WTC11 (cell line): ENCODE results near the gene HECTD3. TPM values are rescaled to one million over a fixed set of nuclear protein-coding genes. Genes with fewer than 3 reads are reported as not detected.

ENCODE experiments used
- ATAC-seq: fragments of 200-7000 bp; cut with Tn5 transposase; 2 replicates; pipeline ENCODE4 v1.10.0; 2021; ENCODE audit warnings: mild to moderate bottlenecking, moderate library complexity
- CTCF ChIA-PET: fragments of 300-600 bp; sonication (Branson Sonifier 250); formaldehyde crosslinking; loops from one replicate; lab custom pipeline; 2021; ENCODE audit warnings: antibody characterized with exemption; lab: Charles Lee
- POLR2A ChIA-PET: fragments of 350-600 bp; sonication (Branson Sonifier 250); formaldehyde crosslinking; loops from one replicate; lab custom pipeline; 2021; ENCODE audit warnings: antibody characterized with exemption; lab: Charles Lee
- DNase-seq: peaks from one replicate; pipeline ENCODE4 v3.0.0; 2021; ENCODE audit warnings: low spot score
- H3K27ac Mint-ChIP-seq: 2 replicates; pipeline ENCODE4 v1.8.0; 2021; ENCODE audit warnings: mixed read lengths
- H3K27me3 Mint-ChIP-seq: 2 replicates; pipeline ENCODE4 v1.8.0; 2021; ENCODE audit warnings: low read depth, mild to moderate bottlenecking, moderate library complexity, mixed read lengths
- H3K36me3 Mint-ChIP-seq: 2 replicates; pipeline ENCODE4 v1.8.0; 2021; ENCODE audit warnings: mixed read lengths
- H3K4me1 Mint-ChIP-seq: 2 replicates; pipeline ENCODE4 v1.8.0; 2022; ENCODE audit warnings: mixed read lengths
- H3K4me3 Mint-ChIP-seq: 2 replicates; pipeline ENCODE4 v1.8.0; 2021; ENCODE audit warnings: mild to moderate bottlenecking, moderate library complexity, mixed read lengths
- H3K9me3 Mint-ChIP-seq: 2 replicates; pipeline ENCODE4 v1.8.0; 2021; ENCODE audit warnings: mixed read lengths
- ATF6 ChIP-seq: sonication (generic); formaldehyde crosslinking; IDR thresholded peaks from 2 replicates; pipeline ENCODE4 v1.8.1; 2023; ENCODE audit warnings: mild to moderate bottlenecking, missing genetic modification reagents
- CREB1 ChIP-seq: sonication (generic); formaldehyde crosslinking; IDR thresholded peaks from 2 replicates; pipeline ENCODE4 v1.8.0; 2023; ENCODE audit warnings: mild to moderate bottlenecking, missing genetic modification reagents
- E2F1 ChIP-seq: sonication (generic); formaldehyde crosslinking; IDR thresholded peaks from 2 replicates; pipeline ENCODE4 v1.8.0; 2022; ENCODE audit warnings: mild to moderate bottlenecking, missing genetic modification reagents
- E2F4 ChIP-seq: sonication (generic); formaldehyde crosslinking; IDR thresholded peaks from 2 replicates; pipeline ENCODE4 v1.8.1; 2022; ENCODE audit warnings: low read depth, mild to moderate bottlenecking, moderate library complexity, missing genetic modification reagents, borderline replicate concordance
- FOXK1 ChIP-seq: sonication (generic); formaldehyde crosslinking; IDR thresholded peaks from 2 replicates; pipeline ENCODE4 v1.8.0; 2022; ENCODE audit warnings: mild to moderate bottlenecking, moderate library complexity, missing genetic modification reagents
- FOXP4 ChIP-seq: sonication (generic); formaldehyde crosslinking; IDR thresholded peaks from 2 replicates; pipeline ENCODE4 v1.8.0; 2022; ENCODE audit warnings: mild to moderate bottlenecking, missing genetic modification reagents
- HMGA2 ChIP-seq: fragments of 250-450 bp; sonication (Bioruptor Pico); IDR thresholded peaks from 2 replicates; pipeline ENCODE4 v1.4.0; 2021; ENCODE audit warnings: mild to moderate bottlenecking, moderate library complexity
- MAX ChIP-seq: sonication (generic); formaldehyde crosslinking; IDR thresholded peaks from 2 replicates; pipeline ENCODE4 v1.8.0; 2022; ENCODE audit warnings: mild to moderate bottlenecking, missing genetic modification reagents
- NFATC4 ChIP-seq: fragments of 250-450 bp; sonication (Bioruptor Pico); IDR thresholded peaks from 2 replicates; pipeline ENCODE4 v1.9.0; 2021; ENCODE audit warnings: mild to moderate bottlenecking
- SMAD4 ChIP-seq: sonication (generic); formaldehyde crosslinking; IDR thresholded peaks from 2 replicates; pipeline ENCODE4 v1.8.0; 2022; ENCODE audit warnings: mild to moderate bottlenecking, missing genetic modification reagents
- TEAD1 ChIP-seq: sonication (generic); formaldehyde crosslinking; IDR thresholded peaks from 2 replicates; pipeline ENCODE4 v1.8.0; 2022; ENCODE audit warnings: mild to moderate bottlenecking, missing genetic modification reagents
- ZNF263 ChIP-seq: sonication (generic); formaldehyde crosslinking; IDR thresholded peaks from 2 replicates; pipeline ENCODE4 v1.8.1; 2022; ENCODE audit warnings: low read depth, mild to moderate bottlenecking, moderate library complexity, missing genetic modification reagents
- ZNF281 ChIP-seq: sonication (generic); formaldehyde crosslinking; IDR thresholded peaks from 2 replicates; pipeline ENCODE4 v1.8.0; 2023; ENCODE audit warnings: mild to moderate bottlenecking, missing genetic modification reagents
- ZNF512 ChIP-seq: sonication (generic); formaldehyde crosslinking; IDR thresholded peaks from 2 replicates; pipeline ENCODE4 v1.8.1; 2022; ENCODE audit warnings: missing genetic modification reagents, borderline replicate concordance
- total RNA-seq: library from RNA; stranded (reverse); gene quantifications from 3 replicates; pipeline ENCODE4 v1.2.3, GENCODE V29; 2021

Gene HECTD3
- total RNA-seq, 1 experiment from 2014 or later = 39.5 TPM

- TF ChIP-seq FOXP4 (CRISPR knock-in tag) (no peak), HMGA2 (CRISPR knock-in tag) (no peak), CREB1 (CRISPR knock-in tag) (0 out of 2 replicates have a peak, but pooled peaks have one; percentile 35), MAX (CRISPR knock-in tag) (no peak; the same call in 1 of the 2 replicates), FOXK1 (CRISPR knock-in tag) (0 out of 2 replicates have a peak, but pooled peaks have one; percentile 33), ATF6 (CRISPR knock-in tag) (no peak), ZNF263 (CRISPR knock-in tag) (no peak)
- TF ChIP-seq, all 79 proteins: peak for 5
These were observed at the start of gene HECTD3 (continued) for GRCh38 chr1:45010855-45011811.

- POLR2A ChIA-PET = no interaction called here
- no peak overlapping the region; the same call in 1 of the 2 replicates for H3K27ac Mint-ChIP-seq
- ATAC-seq = no peak
- TF ChIP-seq ZNF281 (CRISPR knock-in tag) = no peak
- TF ChIP-seq, all 79 proteins: peak for 0
- Mint-ChIP-seq H3K27me3 (no peaks in the 10 kb centered on the region), H3K4me3 (no peak overlapping the region), H3K4me1 (peaks cover 9% of the 10 kb centered on the region), H3K36me3 (no peaks in the 10 kb centered on the region), H3K9me3 (no peaks in the 10 kb centered on the region)
- DNase-seq = no peak
- CTCF ChIA-PET = no interaction called here
These were observed 48.7 kb upstream of the HECTD3 start for GRCh38 chr1:45059829-45060228.

- no peaks in the 10 kb centered on the region for H3K9me3 Mint-ChIP-seq
- no peaks in the 10 kb centered on the region for H3K36me3 Mint-ChIP-seq
- H3K4me3 Mint-ChIP-seq = no peak overlapping the region
- H3K27ac Mint-ChIP-seq = no peak overlapping the region
- no peaks in the 10 kb centered on the region for H3K27me3 Mint-ChIP-seq
- TF ChIP-seq FOXP4 (CRISPR knock-in tag) (no peak), E2F4 (no peak), ZNF512 (CRISPR knock-in tag) (no peak), NFATC4 (CRISPR knock-in tag) (no peak), E2F1 (CRISPR knock-in tag) (no peak), TEAD1 (no peak), SMAD4 (CRISPR knock-in tag) (no peak)
- peaks cover 9% of the 10 kb centered on the region for H3K4me1 Mint-ChIP-seq
- POLR2A ChIA-PET = no interaction called here
- ATAC-seq = no peak
- CTCF ChIA-PET = no interaction called here
- no peak for DNase-seq
These were observed 46.4 kb upstream of the HECTD3 start for GRCh38 chr1:45057542-45057941.
